ELR (cell line): ENCODE results near the gene ADAMTS16.
"Not testable (repeated sequence)": the region's sequence is repeated elsewhere in the genome, so short reads cannot be mapped to it uniquely, and the experiment has no call there.

ENCODE experiments used
- DNase-seq: peaks from one replicate; pipeline ENCODE4 v3.0.0-alpha.2; 2015; ENCODE audit warnings: low read depth

ADAMTS16 gene

GRCh38 chr5:5139777-5140478 is at the start of gene ADAMTS16:
ADAMTS16 (plus strand) TSS chr5:5140330; CDS start chr5:5140468, 138 bp downstream.
- DNase-seq = no peak

- no peak for DNase-seq
Measured at GRCh38 chr5:5092149-5092548, 48.0 kb upstream of the ADAMTS16 start.

GRCh38 chr5:5100635-5101034 is 39.5 kb upstream of the ADAMTS16 start:
- no peak for DNase-seq

- no peak for DNase-seq
Measured at GRCh38 chr5:5101676-5102075, 38.5 kb upstream of the ADAMTS16 start.

GRCh38 chr5:5103245-5103644 is 36.9 kb upstream of the ADAMTS16 start:
- no peak for DNase-seq

GRCh38 chr5:5104550-5104949 is 35.6 kb upstream of the ADAMTS16 start:
- DNase-seq = peak; percentile 20

GRCh38 chr5:5105531-5105930 is 34.6 kb upstream of the ADAMTS16 start:
- peak; percentile 42 for DNase-seq

- DNase-seq = no peak
Measured at GRCh38 chr5:5116956-5117355, 23.2 kb upstream of the ADAMTS16 start.

- no peak for DNase-seq
Measured at GRCh38 chr5:5122776-5123175, 17.4 kb upstream of the ADAMTS16 start.

GRCh38 chr5:5124231-5124630 is 15.9 kb upstream of the ADAMTS16 start:
- DNase-seq = no peak

- DNase-seq = peak; percentile 95
Measured at GRCh38 chr5:5126444-5126843, 13.7 kb upstream of the ADAMTS16 start.

- DNase-seq = no peak
Measured at GRCh38 chr5:5128766-5129165, 11.4 kb upstream of the ADAMTS16 start.

GRCh38 chr5:5132234-5132633 is 7.9 kb upstream of the ADAMTS16 start:
- DNase-seq = no peak

- DNase-seq = no peak
Measured at GRCh38 chr5:5132693-5133295, 7.3 kb upstream of the ADAMTS16 start.

GRCh38 chr5:5134107-5134506 is 6.0 kb upstream of the ADAMTS16 start:
- no peak for DNase-seq

- peak; percentile 63 for DNase-seq
Measured at GRCh38 chr5:5135957-5136676, 4.0 kb upstream of the ADAMTS16 start.

- DNase-seq = not testable (repeated sequence)
Measured at GRCh38 chr5:5137851-5138250, 2.3 kb upstream of the ADAMTS16 start.

GRCh38 chr5:5139336-5139776 is 774 bp upstream of the ADAMTS16 start:
- DNase-seq = no peak

- DNase-seq = peak; percentile 19
Measured at GRCh38 chr5:5140479-5141338, 579 bp downstream of the ADAMTS16 start.

- DNase-seq = no peak
Measured at GRCh38 chr5:5141339-5141599, 1.1 kb downstream of the ADAMTS16 start.

- peak; percentile 80 for DNase-seq
Measured at GRCh38 chr5:5141625-5142525, 1.7 kb downstream of the ADAMTS16 start.
